HG02759 (cell line): Measurements from ENCODE around the gene CYTH2.

Source experiments
- ATAC-seq: cut with Tn5 transposase; IDR thresholded peaks from one replicate; pipeline ENCODE4 v1.9.1; 2021; ENCODE audit warnings: mild to moderate bottlenecking, moderate library complexity; ENCODE audit not compliant: unreplicated experiment

CYTH2 gene

GRCh38 chr19:48452289-48453190 lies 16.6 kb upstream of the CYTH2 start:
- no peak for ATAC-seq

GRCh38 chr19:48454150-48454730 lies 14.9 kb upstream of the CYTH2 start:
- no peak for ATAC-seq

GRCh38 chr19:48455171-48455907 lies 13.8 kb upstream of the CYTH2 start, which contains the start of gene KCNJ14:
TSS of gene KCNJ14 (plus strand) at chr19:48455574. CDS start at chr19:48461725, 6,151 bp downstream.
- ATAC-seq, result no peak

- no peak for ATAC-seq
Measured at GRCh38 chr19:48455908-48456562, 13.1 kb upstream of the CYTH2 start.

GRCh38 chr19:48456864-48457263 lies 12.3 kb upstream of the CYTH2 start:
- no peak for ATAC-seq

GRCh38 chr19:48458016-48458415 lies 11.2 kb upstream of the CYTH2 start:
- ATAC-seq, result no peak

GRCh38 chr19:48461651-48461981 lies 7.6 kb upstream of the CYTH2 start:
- ATAC-seq, result no peak

GRCh38 chr19:48461982-48462655 lies 7.0 kb upstream of the CYTH2 start:
- no peak for ATAC-seq

- ATAC-seq, result no peak
Measured at GRCh38 chr19:48465215-48465614, 4.0 kb upstream of the CYTH2 start.

GRCh38 chr19:48466561-48467325 lies 2.4 kb upstream of the CYTH2 start:
- ATAC-seq, result no peak

GRCh38 chr19:48468772-48469288 lies 339 bp upstream of the CYTH2 start:
- peak; percentile 91 for ATAC-seq

GRCh38 chr19:48469934-48470680 lies 938 bp downstream of the CYTH2 start:
- no peak for ATAC-seq

- no peak for ATAC-seq
Measured at GRCh38 chr19:48470856-48471255, 1.7 kb downstream of the CYTH2 start.

- no peak for ATAC-seq
Measured at GRCh38 chr19:48471836-48472235, 2.7 kb downstream of the CYTH2 start.

- ATAC-seq, result no peak
Measured at GRCh38 chr19:48473161-48473966, 4.2 kb downstream of the CYTH2 start.

- no peak for ATAC-seq
Measured at GRCh38 chr19:48474084-48474592, 5.0 kb downstream of the CYTH2 start.

- ATAC-seq, result no peak
Measured at GRCh38 chr19:48475369-48476068, 6.3 kb downstream of the CYTH2 start.
